ENCODE data around the gene IL10.

DNA sequence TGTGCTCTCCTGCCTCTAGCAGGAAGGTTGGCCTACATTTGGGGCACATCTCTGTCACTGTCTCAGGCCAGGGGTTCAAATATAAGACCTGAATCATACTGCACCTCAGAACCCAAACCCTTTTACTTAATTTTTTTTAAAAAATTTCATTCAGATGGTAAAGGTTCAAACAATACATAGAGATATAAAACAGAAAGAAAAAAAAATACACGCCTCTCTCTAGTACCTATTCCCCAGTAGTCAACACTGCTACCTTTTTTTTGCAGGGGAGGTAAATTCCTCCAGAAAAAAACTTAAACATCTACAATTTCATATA, 54.7 kb downstream of the IL10 start:
- TF ChIP-seq, protein P1, sequence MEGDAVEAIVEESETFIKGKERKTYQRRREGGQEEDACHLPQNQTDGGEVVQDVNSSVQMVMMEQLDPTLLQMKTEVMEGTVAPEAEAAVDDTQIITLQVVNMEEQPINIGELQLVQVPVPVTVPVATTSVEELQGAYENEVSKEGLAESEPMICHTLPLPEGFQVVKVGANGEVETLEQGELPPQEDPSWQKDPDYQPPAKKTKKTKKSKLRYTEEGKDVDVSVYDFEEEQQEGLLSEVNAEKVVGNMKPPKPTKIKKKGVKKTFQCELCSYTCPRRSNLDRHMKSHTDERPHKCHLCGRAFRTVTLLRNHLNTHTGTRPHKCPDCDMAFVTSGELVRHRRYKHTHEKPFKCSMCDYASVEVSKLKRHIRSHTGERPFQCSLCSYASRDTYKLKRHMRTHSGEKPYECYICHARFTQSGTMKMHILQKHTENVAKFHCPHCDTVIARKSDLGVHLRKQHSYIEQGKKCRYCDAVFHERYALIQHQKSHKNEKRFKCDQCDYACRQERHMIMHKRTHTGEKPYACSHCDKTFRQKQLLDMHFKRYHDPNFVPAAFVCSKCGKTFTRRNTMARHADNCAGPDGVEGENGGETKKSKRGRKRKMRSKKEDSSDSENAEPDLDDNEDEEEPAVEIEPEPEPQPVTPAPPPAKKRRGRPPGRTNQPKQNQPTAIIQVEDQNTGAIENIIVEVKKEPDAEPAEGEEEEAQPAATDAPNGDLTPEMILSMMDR (conservative IDR thresholded peaks at IDR 0.05; ENCODE audit: low read length), result no peak
- TF ChIP-seq EZH2phosphoT487 (IDR thresholded peaks at IDR 0.05; ENCODE audit: borderline replicate concordance), result no peak

All from Loucy (cell line).